PC-9 (cell line): ENCODE data around the gene NAA25. TPM values are rescaled to one million over a fixed set of nuclear protein-coding genes. Genes with fewer than 3 reads are reported as not detected.
"Not testable (repeated sequence)": the region's sequence is repeated elsewhere in the genome, so short reads cannot be mapped to it uniquely, and the experiment has no call there.

ENCODE experiments used
- BruUV-seq: library from RNA; stranded (reverse); fragments of 400-500 nt; replicated peaks from 2 replicates; lab custom pipeline; 2021; lab: Mats Ljungman, UMichigan
- CTCF ChIA-PET: fragments of 300-600 bp; sonication (Branson Sonifier 250); formaldehyde crosslinking; loops from one replicate; lab custom pipeline; 2022; ENCODE audit warnings: antibody characterized with exemption; lab: Charles Lee
- POLR2A ChIA-PET: fragments of 300-600 bp; sonication (Branson Sonifier 250); formaldehyde crosslinking; loops from one replicate; lab custom pipeline; 2022; ENCODE audit warnings: antibody characterized with exemption; ENCODE audit not compliant: unreplicated experiment; lab: Charles Lee
- DNase-seq, 2 experiments: peaks; one replicate each; pipeline versions ENCODE4 v3.0.0 to v3.0.0-alpha.2; 2015 to 2022; ENCODE audit warnings: mixed read lengths in 1 of 2
- H2AFZ ChIP-seq: fragments of 200-600 bp; sonication (generic); 2 replicates; pipeline ENCODE4 v1.8.1; 2017; ENCODE audit warnings: antibody characterized with exemption
- H3F3A ChIP-seq: fragments of 200-600 bp; sonication (generic); 2 replicates; pipeline ENCODE4 v1.8.1; 2017; ENCODE audit warnings: antibody characterized with exemption, mild to moderate bottlenecking, low read depth; ENCODE audit not compliant: insufficient read depth
- H3K27ac ChIP-seq: fragments of 200-600 bp; sonication (generic); 2 replicates; pipeline ENCODE4 v1.6.1; 2016; ENCODE audit warnings: mixed run types
- H3K27me3 ChIP-seq: fragments of 200-600 bp; sonication (generic); 2 replicates; pipeline ENCODE4 v1.6.1; 2016; ENCODE audit warnings: low read depth, mixed run types; ENCODE audit not compliant: insufficient read depth
- H3K36me3 ChIP-seq: fragments of 200-600 bp; sonication (generic); 2 replicates; pipeline ENCODE4 v1.6.1; 2016; ENCODE audit warnings: low read depth, mixed run types
- H3K4me1 ChIP-seq: fragments of 200-600 bp; sonication (generic); replicated peaks from 2 replicates; pipeline ENCODE4 v1.6.1; 2016; ENCODE audit warnings: mixed run types; ENCODE audit not compliant: insufficient read depth
- H3K4me2 ChIP-seq: fragments of 200-600 bp; sonication (generic); 2 replicates; pipeline ENCODE4 v1.6.1; 2017; ENCODE audit warnings: mixed run types
- H3K4me3 ChIP-seq: fragments of 200-600 bp; sonication (generic); 2 replicates; pipeline ENCODE4 v1.6.1; 2016; ENCODE audit warnings: mixed run types
- H3K79me2 ChIP-seq: fragments of 200-600 bp; sonication (generic); 2 replicates; pipeline ENCODE4 v1.6.1; 2017; ENCODE audit warnings: low read depth, mixed run types
- H3K9me2 ChIP-seq: fragments of 200-600 bp; sonication (generic); 2 replicates; pipeline ENCODE4 v1.8.1; 2017; ENCODE audit warnings: mild to moderate bottlenecking; ENCODE audit not compliant: insufficient read depth
- H3K9me3 ChIP-seq: fragments of 200-600 bp; sonication (generic); 2 replicates; pipeline ENCODE4 v1.8.1; 2016; ENCODE audit warnings: low read depth; ENCODE audit not compliant: insufficient read depth
- H4K20me1 ChIP-seq: fragments of 200-600 bp; sonication (generic); 2 replicates; pipeline ENCODE4 v1.8.1; 2017; ENCODE audit not compliant: insufficient read depth
- EZH2 ChIP-seq: fragments of 200-600 bp; sonication (generic); IDR thresholded peaks from 2 replicates; pipeline ENCODE4 v1.8.0; 2017; ENCODE audit warnings: antibody characterized with exemption, low read depth
- intact Hi-C: fragments of 100-400 bp; cut with micrococcal nuclease; formaldehyde crosslinking; loops from one replicate; pipeline ENCODE4 v1.10.0; 2022; ENCODE audit not compliant: unreplicated experiment
- total RNA-seq: library from RNA; stranded (reverse); gene quantifications from 2 replicates; pipeline ENCODE4 v1.2.3, GENCODE V29; 2021
- TF ChIP-seq, protein P1 (sequence below): fragments of 200-600 bp; sonication (generic); conservative IDR thresholded peaks from 2 replicates; pipeline ENCODE4 v1.6.1; 2017; ENCODE audit warnings: mixed run types, antibody characterized with exemption, mild to moderate bottlenecking, moderate library complexity

NAA25 gene
- total RNA-seq, 1 experiment from 2014 or later = 37.0 TPM

DNA sequence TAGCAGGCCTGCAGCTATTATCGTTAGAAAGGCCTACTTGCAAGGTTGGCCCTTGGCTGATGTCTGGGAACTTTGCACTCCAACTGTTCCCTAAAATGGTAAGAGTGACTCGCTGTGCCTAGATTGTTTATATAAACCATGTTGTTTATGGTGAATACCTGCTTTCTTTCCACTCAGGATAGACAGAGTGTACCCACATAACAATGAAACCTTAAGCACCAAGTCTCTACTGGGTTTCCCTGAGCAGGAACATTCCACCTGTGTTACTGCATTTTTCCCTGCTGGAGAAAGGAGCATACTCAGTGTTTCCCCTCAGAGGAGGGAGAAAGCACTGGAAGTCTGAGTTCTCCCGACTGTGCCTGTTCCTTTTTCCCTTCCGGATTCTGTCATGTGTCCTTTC lies 62.6 kb downstream of the NAA25 start:
- POLR2A ChIA-PET = no interaction called here
- TF ChIP-seq EZH2 = no peak
- TF ChIP-seq, protein P1, sequence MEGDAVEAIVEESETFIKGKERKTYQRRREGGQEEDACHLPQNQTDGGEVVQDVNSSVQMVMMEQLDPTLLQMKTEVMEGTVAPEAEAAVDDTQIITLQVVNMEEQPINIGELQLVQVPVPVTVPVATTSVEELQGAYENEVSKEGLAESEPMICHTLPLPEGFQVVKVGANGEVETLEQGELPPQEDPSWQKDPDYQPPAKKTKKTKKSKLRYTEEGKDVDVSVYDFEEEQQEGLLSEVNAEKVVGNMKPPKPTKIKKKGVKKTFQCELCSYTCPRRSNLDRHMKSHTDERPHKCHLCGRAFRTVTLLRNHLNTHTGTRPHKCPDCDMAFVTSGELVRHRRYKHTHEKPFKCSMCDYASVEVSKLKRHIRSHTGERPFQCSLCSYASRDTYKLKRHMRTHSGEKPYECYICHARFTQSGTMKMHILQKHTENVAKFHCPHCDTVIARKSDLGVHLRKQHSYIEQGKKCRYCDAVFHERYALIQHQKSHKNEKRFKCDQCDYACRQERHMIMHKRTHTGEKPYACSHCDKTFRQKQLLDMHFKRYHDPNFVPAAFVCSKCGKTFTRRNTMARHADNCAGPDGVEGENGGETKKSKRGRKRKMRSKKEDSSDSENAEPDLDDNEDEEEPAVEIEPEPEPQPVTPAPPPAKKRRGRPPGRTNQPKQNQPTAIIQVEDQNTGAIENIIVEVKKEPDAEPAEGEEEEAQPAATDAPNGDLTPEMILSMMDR = no peak
- no peak for DNase-seq

DNA sequence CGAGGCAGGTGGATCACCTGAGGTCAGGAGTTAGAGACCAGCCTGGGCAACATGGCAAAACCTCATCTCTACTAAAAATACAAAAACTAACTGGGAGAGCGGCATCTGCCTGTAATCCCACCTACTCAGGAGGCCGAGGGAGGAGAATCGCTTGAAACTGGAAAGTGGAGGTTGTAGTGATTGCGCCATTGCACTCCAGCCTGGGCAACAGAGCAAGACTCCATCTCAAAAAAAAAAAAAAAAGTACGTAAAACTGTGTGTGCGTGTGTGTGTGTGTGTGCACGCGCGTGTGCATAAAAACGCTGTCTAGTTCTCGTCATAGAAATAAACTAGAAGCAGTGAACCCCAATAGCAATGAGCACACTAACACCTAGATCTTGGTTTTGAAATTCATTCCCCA lies 72.0 kb downstream of the NAA25 start:
- H2AFZ ChIP-seq, H3K79me2 ChIP-seq, H3K4me2 ChIP-seq, POLR2A ChIA-PET, BruUV-seq, H3K4me1 ChIP-seq, H3K9me3 ChIP-seq, H3K4me3 ChIP-seq, H3K27ac ChIP-seq, H3K9me2 ChIP-seq, H3K27me3 ChIP-seq, CTCF ChIA-PET, DNase-seq, intact Hi-C loops: not testable (repeated sequence)
- H3F3A ChIP-seq = peaks cover 45% of the 10 kb centered on the region
- peaks cover 56% of the 10 kb centered on the region for H3K36me3 ChIP-seq
- H4K20me1 ChIP-seq = peaks cover 12% of the 10 kb centered on the region; the same call in 1 of the 2 replicates

More for the DNA sequence above, 62.6 kb downstream of the NAA25 start:
- intact Hi-C loops = no loop called here
- Histone ChIP-seq H3K9me2 (no peaks in the 10 kb centered on the region), H3K9me3 (no peaks in the 10 kb centered on the region), H3K4me3 (no peak overlapping the region), H3K4me2 (no peak overlapping the region), H3K36me3 (peaks cover 71% of the 10 kb centered on the region), H2AFZ (no peak overlapping the region), H4K20me1 (peaks cover 28% of the 10 kb centered on the region), H3K79me2 (no peaks in the 10 kb centered on the region), H3K27me3 (no peaks in the 10 kb centered on the region), H3K4me1 (no peaks in the 10 kb centered on the region), H3K27ac (no peak overlapping the region), H3F3A (peaks cover 48% of the 10 kb centered on the region)
- no TSS peak for BruUV-seq
- CTCF ChIA-PET = no interaction called here

DNA sequence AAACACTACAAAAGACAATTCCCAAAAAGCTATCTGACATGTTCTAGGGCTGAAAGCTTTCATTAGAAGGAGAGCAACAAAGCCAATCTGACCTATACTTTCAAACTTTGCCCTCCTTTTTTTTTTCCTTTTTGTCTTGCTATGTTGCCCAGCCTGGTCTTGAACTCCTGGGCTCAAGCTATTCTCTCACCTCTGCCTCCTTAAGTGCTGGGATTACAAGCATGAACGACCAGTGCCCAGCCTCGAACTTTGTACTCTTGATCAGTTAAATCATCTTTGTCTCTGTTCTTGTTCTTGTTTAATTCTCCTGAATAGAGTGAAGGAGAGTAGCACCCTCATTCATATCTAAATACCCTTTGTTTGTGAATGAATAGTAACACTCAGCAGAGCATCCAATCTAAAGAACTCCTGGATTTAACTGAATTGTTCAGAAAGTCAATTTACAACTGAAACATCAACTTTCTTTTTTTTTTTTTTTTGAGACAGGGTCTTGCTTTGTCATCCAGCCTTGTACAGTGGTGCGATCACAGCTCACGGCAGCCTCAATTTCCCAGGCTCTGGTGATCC lies 73.3 kb downstream of the NAA25 start:
- TF ChIP-seq EZH2 = no peak
- TF ChIP-seq, protein P1 = no peak
- H3K9me3 ChIP-seq = no peaks in the 10 kb centered on the region
- H3K27ac ChIP-seq = no peak overlapping the region
- no peaks in the 10 kb centered on the region for H3K79me2 ChIP-seq
- no peaks in the 10 kb centered on the region for H3K27me3 ChIP-seq
- no TSS peak for BruUV-seq
- H3K36me3 ChIP-seq = peaks cover 53% of the 10 kb centered on the region
- ChIA-PET CTCF (interaction anchor here (0.6 kb wide), 1 partner anchor 327 kb away, joined by 5 read pairs; no protein-coding TSS in a partner anchor), POLR2A (no interaction called here)
- no peak overlapping the region for H3K4me2 ChIP-seq
- no peak overlapping the region for H2AFZ ChIP-seq
- no peaks in the 10 kb centered on the region for H3K9me2 ChIP-seq
- H3F3A ChIP-seq = peaks cover 37% of the 10 kb centered on the region
- DNase-seq = no peak
- intact Hi-C loops = no loop called here
- no peaks in the 10 kb centered on the region for H3K4me1 ChIP-seq
- no peak overlapping the region for H3K4me3 ChIP-seq
- peaks cover 22% of the 10 kb centered on the region for H4K20me1 ChIP-seq

DNA sequence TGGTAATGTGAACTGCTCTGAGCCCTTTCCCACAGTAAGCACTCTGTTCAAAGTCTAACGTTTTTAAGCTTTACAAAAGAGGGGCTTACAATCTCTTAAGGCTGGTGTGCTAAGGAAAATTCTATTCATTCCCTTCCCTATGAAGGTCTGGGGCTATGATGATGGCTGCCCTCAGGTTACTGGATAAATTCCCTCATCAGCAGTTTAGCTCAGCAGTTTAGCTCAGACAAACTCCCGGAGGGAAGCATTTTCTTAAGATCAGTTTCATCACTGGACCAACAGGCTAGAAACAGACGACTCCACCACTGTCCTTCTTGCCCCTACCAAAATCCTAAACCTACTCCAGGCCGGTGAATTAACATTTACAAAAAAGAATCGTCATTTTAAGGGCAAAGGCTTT lies 76.3 kb downstream of the NAA25 start:
- no peak for DNase-seq
- BruUV-seq = no TSS peak
- no peaks in the 10 kb centered on the region for H3K4me1 ChIP-seq
- no peaks in the 10 kb centered on the region for H3K79me2 ChIP-seq
- H4K20me1 ChIP-seq = peaks cover 27% of the 10 kb centered on the region
- H3K27me3 ChIP-seq = no peaks in the 10 kb centered on the region
- no peaks in the 10 kb centered on the region for H3K9me3 ChIP-seq
- H3K9me2 ChIP-seq = no peaks in the 10 kb centered on the region
- H3K4me2 ChIP-seq = no peak overlapping the region
- H3K4me3 ChIP-seq = no peak overlapping the region
- POLR2A ChIA-PET = no interaction called here
- CTCF ChIA-PET = no interaction called here
- H3K27ac ChIP-seq = no peak overlapping the region
- H3K36me3 ChIP-seq = peaks cover 44% of the 10 kb centered on the region
- H3F3A ChIP-seq = peaks cover 49% of the 10 kb centered on the region
- intact Hi-C loops = no loop called here
- TF ChIP-seq, protein P1 = no peak
- no peak for TF ChIP-seq EZH2
- no peak overlapping the region for H2AFZ ChIP-seq
